Neural progenitor cell (in vitro differentiated cells): Measurements from ENCODE around the gene DUSP23.

ENCODE experiments used
- CTCF ChIP-seq: fragments of 200-600 bp; sonication (generic); IDR thresholded peaks from 2 replicates; pipeline ENCODE4 v1.5.1; 2017; ENCODE audit warnings: antibody characterized with exemption, mild to moderate bottlenecking
- EZH2 ChIP-seq: fragments of 200-600 bp; sonication (generic); IDR thresholded peaks from 2 replicates; pipeline ENCODE4 v1.6.1; 2017; ENCODE audit warnings: antibody characterized with exemption, mild to moderate bottlenecking, moderate library complexity

DNA sequence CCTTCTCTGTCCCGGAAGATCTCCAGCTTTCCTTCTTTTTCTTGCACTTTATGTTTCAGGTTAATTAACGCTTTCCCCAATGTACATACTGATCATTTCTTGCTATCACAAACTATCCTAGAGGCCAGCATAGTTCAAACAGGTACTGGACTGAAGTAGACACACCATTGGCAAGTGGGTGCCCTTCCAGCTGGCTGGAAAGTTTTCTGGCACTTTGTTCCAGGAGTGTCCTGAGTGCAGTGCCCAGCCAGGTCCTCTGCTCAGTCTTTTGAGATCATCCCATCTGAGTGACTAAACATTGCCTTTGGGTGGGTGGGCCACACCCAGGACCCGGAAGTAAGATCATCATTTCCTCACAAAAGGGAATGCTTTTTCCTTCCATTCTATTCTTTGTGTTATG is 15.0 kb upstream of the DUSP23 start:
- no peak for TF ChIP-seq CTCF
- TF ChIP-seq EZH2: no peak
